SK-N-SH (cell line): ENCODE measurements around the gene PAM16.

Experiments used
- CHD2 ChIP-seq: fragments of 150-350 bp; IDR thresholded peaks from 2 replicates; pipeline ENCODE4 v1.6.1; 2018; ENCODE audit warnings: low read length; ENCODE audit not compliant: partially characterized antibody
- CTCF ChIP-seq: fragments of 200-600 bp; sonication (generic); IDR thresholded peaks from 2 replicates; pipeline ENCODE4 v1.6.1; 2017; ENCODE audit warnings: antibody characterized with exemption, mild to moderate bottlenecking, moderate library complexity
- EZH2phosphoT487 ChIP-seq: fragments of 200-600 bp; sonication (generic); IDR thresholded peaks from 2 replicates; pipeline ENCODE4 v1.6.1; 2017; ENCODE audit warnings: low read depth, mixed run types, mild to moderate bottlenecking, antibody characterized with exemption, moderate library complexity, borderline replicate concordance
- FOXJ3 ChIP-seq: sonication (generic); formaldehyde crosslinking; IDR thresholded peaks from 2 replicates; pipeline ENCODE4 v1.5.1; 2020; ENCODE audit warnings: mild to moderate bottlenecking, missing genetic modification reagents
- GABPA ChIP-seq: IDR thresholded peaks from 2 replicates; pipeline ENCODE4 v1.4.0; 2012; ENCODE audit warnings: low read depth, mild to moderate bottlenecking
- GATA2 ChIP-seq: sonication (generic); formaldehyde crosslinking; IDR thresholded peaks from 2 replicates; pipeline ENCODE4 v1.5.0; 2020; ENCODE audit warnings: mild to moderate bottlenecking, missing genetic modification reagents
- RAD21 ChIP-seq: IDR thresholded peaks from 2 replicates; pipeline ENCODE4 v1.6.1; 2012; ENCODE audit warnings: mild to moderate bottlenecking, low read length
- RFX5 ChIP-seq: IDR thresholded peaks from 2 replicates; pipeline ENCODE4 v1.6.1; 2012; ENCODE audit warnings: mild to moderate bottlenecking, improper control_type of control experiment, low read length
- SIN3A ChIP-seq: IDR thresholded peaks from 2 replicates; pipeline ENCODE4 v1.6.1; 2012; ENCODE audit warnings: low read depth, mild to moderate bottlenecking, low read length, moderate library complexity, borderline replicate concordance
- TAF1 ChIP-seq: IDR thresholded peaks from 2 replicates; pipeline ENCODE4 v1.6.1; 2012; ENCODE audit warnings: low read depth, mild to moderate bottlenecking, low read length, moderate library complexity, borderline replicate concordance
- TEAD4 ChIP-seq: IDR thresholded peaks from 2 replicates; pipeline ENCODE4 v1.4.0; 2012; ENCODE audit warnings: mild to moderate bottlenecking, borderline replicate concordance; ENCODE audit not compliant: insufficient read depth
- USF1 ChIP-seq: IDR thresholded peaks from 2 replicates; pipeline ENCODE4 v1.4.0; 2012; ENCODE audit warnings: low read depth, borderline replicate concordance
- USF2 ChIP-seq: fragments of 150-350 bp; IDR thresholded peaks from 2 replicates; pipeline ENCODE4 v1.6.1; 2017; ENCODE audit warnings: antibody characterized with exemption, low read length, low read depth, borderline replicate concordance

- TF ChIP-seq TEAD4 (no peak), TAF1 (no peak), CTCF (no peak), CHD2 (no peak), SIN3A (no peak), GATA2 (CRISPR knock-in tag) (no peak), USF1 (no peak), RAD21 (no peak), EZH2phosphoT487 (no peak), USF2 (no peak), RFX5 (no peak), GABPA (no peak), FOXJ3 (CRISPR knock-in tag) (no peak)
These were observed 9.9 kb downstream of the PAM16 start for GRCh38 chr16:4341250-4341649.
